ENCODE results near the gene FSTL5.

The FSTL5 gene

DNA sequence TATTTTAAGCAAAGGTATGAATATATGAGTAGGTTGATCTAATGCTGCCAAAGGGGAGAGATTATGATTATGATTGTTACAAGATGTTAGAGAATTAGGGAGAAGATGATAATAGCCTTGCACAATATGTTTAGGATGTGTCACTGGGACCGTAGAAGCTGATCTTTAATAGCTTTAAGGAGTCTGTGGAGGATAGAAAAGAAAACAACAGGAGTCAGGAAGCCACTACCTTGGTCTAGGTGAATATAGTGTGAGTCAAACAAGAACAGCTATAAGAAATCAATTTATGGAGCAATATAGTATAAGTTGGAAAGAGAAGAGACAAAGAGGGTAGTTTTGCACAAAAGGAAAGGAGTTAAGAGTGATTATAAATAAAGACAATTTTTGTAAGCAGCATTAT, 232.7 kb downstream of the FSTL5 start:
- Mint-ChIP-seq H3K9me3 (peaks cover 4% of the 10 kb centered on the region), H3K27ac (no peak overlapping the region), H3K27me3 (no peaks in the 10 kb centered on the region), H3K4me1 (ENCODE audit: low read depth) (no peaks in the 10 kb centered on the region), H3K4me3 (no peak overlapping the region), H3K36me3 (ENCODE audit: low read depth) (no peaks in the 10 kb centered on the region)

DNA sequence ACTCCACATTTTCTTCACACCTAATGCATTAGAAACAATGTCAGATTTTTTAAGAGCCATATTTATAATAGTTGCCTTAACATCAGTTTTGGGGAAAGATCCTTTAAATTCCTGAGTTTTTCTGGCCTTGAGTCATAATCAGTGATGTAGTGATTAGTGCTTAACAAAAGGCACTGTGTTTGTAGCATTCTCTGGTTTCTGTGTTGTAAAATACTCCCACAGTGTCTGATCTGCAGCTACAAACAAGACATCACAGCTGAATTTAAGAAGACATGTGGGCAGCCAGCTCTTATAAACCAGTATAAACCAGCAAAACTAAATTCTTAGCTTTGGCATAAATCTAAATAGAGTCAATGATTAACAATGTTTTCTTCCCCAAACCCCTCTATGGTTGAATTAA, 233.8 kb downstream of the FSTL5 start:
- H3K4me1 Mint-ChIP-seq (ENCODE audit: low read depth), result no peaks in the 10 kb centered on the region
- H3K27ac Mint-ChIP-seq, result no peak overlapping the region
- no peaks in the 10 kb centered on the region for H3K36me3 Mint-ChIP-seq (ENCODE audit: low read depth)
- no peaks in the 10 kb centered on the region for H3K27me3 Mint-ChIP-seq
- H3K9me3 Mint-ChIP-seq, result peaks cover 4% of the 10 kb centered on the region
- H3K4me3 Mint-ChIP-seq, result no peak overlapping the region

DNA sequence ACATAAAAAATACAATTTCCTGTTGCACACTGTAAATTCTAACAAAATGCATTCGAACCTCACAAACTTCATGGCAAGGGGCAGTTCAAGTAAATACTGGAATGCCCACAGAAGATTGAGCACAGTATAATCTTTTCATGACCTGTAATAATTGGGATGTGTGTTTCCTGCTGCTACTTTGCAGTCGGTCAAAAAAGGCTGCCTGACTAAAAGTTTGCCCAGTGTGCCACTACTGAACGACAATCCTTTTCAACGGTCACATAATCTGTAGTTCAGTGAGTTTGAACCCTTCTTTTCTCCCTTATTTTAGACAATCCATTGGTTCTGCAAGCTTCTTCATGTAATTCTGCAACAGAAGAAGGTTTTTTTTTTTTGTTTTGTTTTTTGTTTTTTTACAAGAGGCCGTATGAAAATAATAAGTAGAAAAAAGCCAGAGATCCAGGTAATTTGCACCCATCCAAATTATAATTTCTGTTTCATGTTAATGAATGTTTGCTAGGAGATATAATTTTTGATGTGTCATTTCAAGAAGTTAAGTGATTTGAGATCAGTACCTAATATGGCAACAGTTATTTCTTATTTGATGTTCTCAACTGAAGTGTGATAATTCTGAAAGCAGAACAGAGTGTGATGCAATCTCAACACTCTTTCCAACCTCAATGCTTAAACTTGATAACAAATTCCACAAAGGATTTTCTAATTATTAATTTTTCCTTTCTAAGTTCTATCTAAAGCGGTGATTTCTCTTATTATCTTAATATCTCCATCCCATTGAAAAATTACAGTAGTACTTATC, 237.6 kb downstream of the FSTL5 start:
- Mint-ChIP-seq H3K27me3 (no peaks in the 10 kb centered on the region), H3K4me3 (no peak overlapping the region), H3K9me3 (no peaks in the 10 kb centered on the region), H3K27ac (no peak overlapping the region), H3K36me3 (ENCODE audit: low read depth) (no peaks in the 10 kb centered on the region), H3K4me1 (ENCODE audit: low read depth) (no peaks in the 10 kb centered on the region)

DNA sequence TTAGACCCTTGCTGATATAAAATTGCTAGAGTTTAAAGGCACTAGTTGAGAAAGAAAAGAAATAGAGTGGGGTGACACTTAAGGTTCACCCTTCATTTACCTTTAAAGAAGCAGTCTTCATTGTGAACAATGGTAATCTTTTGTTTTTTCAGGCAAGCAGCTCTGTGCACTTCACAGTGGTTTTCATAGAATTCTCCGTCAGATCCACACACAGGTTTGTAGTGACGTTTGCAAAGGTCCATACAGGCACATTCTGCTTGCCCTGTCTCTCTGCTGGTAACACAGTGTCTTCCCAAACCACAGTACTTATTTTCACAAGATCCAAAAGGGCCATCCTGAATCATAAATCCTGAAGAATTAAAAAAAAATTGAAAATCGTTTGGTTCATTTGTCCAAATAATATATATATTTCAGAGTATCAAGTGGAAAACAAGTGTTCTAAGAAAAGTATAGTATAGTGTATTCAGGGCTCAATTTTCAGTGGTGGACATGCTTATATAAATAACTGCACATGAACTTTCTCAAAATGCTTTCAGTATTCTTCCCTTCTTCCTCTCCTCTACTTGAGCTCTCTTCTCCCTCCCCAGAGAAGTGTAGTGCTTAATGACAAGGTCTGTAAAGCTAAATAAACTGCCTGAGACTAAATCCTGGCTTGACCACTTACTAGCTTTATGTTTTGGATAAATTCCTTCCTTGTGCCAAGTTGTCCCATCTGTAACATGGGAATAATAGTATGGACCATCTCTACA, 243.3 kb downstream of the FSTL5 start:
- Mint-ChIP-seq H3K4me1 (ENCODE audit: low read depth) (no peaks in the 10 kb centered on the region), H3K36me3 (ENCODE audit: low read depth) (no peaks in the 10 kb centered on the region), H3K27ac (no peak overlapping the region), H3K9me3 (no peaks in the 10 kb centered on the region), H3K27me3 (no peaks in the 10 kb centered on the region), H3K4me3 (no peak overlapping the region)

DNA sequence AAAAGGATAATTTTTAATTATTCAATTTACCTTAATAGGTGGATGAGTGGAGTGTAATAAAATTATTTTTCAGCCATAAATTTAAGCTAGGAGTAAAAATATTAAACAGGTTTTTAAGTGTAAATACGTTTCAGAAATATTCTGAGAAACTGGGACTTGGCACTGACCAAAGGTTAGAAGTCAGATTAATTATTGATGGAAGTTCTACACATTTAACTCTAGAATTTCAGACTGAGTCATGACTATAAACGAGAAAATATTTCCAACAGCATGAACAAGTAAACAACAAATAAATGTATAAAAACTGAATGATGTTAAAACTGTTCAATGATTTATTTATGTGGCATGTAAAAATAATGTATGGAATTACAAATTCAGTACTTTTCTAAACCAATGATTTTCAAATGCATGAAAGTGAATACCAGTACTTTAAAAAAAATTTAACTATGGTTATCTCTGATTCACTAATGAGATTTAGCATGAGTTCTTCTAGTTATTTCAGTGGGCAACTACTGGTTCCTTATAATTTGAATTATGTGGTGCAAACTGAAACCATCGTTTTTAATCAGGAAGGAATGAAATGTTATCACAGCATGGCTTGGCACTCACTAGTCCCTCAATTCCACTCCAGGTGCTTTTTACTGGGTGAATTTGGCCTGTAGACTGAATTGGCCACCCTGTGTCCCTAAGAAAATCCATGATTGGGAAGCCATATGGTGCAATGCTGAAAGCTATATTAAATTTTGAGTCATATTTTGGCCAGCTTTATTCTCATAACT, 244.2 kb downstream of the FSTL5 start:
- Mint-ChIP-seq H3K27me3 (no peaks in the 10 kb centered on the region), H3K4me1 (ENCODE audit: low read depth) (no peaks in the 10 kb centered on the region), H3K27ac (no peak overlapping the region), H3K9me3 (no peaks in the 10 kb centered on the region), H3K4me3 (no peak overlapping the region), H3K36me3 (ENCODE audit: low read depth) (no peaks in the 10 kb centered on the region)

DNA sequence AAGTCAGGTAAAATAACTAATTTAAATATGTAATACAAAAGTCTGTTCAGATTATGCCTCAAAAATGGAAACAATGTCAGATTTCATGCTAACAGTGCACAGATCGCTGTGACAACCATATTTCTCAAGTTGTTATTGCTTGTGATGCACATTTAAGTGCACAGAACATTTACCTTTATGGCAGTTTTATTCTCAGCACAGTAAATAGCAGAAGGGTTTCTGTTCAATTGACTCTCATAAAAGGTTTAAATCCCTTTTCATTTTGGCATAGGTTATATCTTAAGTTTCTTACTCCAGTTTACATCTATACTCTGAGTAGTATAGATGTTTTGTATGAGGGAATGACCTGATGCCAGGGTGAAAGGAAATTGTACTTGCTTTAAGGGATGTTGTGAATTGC, 247.8 kb downstream of the FSTL5 start:
- H3K4me3 Mint-ChIP-seq, result no peak overlapping the region
- H3K27me3 Mint-ChIP-seq, result no peaks in the 10 kb centered on the region
- no peak overlapping the region for H3K27ac Mint-ChIP-seq
- H3K4me1 Mint-ChIP-seq (ENCODE audit: low read depth), result no peaks in the 10 kb centered on the region
- no peaks in the 10 kb centered on the region for H3K9me3 Mint-ChIP-seq
- no peaks in the 10 kb centered on the region for H3K36me3 Mint-ChIP-seq (ENCODE audit: low read depth)

DNA sequence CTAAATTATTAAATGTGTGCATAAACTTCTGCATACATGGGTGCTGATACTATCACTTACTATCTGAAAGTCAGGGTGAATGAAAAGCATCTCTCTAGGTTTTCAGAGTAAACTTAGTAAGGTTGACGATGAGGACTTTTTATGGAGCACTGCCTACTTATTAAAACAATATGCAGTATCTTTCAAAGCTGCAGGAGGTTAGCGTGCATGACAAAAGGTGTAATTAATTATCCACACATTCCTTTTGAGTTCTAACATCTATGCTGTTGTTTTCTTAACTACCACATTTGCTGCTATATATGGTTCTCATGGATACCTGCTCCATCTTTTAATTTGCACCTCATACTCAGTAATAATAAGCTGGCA, 256.2 kb downstream of the FSTL5 start:
- Mint-ChIP-seq H3K27me3 (no peaks in the 10 kb centered on the region), H3K27ac (no peak overlapping the region), H3K9me3 (peaks cover 7% of the 10 kb centered on the region), H3K36me3 (ENCODE audit: low read depth) (no peaks in the 10 kb centered on the region), H3K4me1 (ENCODE audit: low read depth) (no peaks in the 10 kb centered on the region), H3K4me3 (no peak overlapping the region)

DNA sequence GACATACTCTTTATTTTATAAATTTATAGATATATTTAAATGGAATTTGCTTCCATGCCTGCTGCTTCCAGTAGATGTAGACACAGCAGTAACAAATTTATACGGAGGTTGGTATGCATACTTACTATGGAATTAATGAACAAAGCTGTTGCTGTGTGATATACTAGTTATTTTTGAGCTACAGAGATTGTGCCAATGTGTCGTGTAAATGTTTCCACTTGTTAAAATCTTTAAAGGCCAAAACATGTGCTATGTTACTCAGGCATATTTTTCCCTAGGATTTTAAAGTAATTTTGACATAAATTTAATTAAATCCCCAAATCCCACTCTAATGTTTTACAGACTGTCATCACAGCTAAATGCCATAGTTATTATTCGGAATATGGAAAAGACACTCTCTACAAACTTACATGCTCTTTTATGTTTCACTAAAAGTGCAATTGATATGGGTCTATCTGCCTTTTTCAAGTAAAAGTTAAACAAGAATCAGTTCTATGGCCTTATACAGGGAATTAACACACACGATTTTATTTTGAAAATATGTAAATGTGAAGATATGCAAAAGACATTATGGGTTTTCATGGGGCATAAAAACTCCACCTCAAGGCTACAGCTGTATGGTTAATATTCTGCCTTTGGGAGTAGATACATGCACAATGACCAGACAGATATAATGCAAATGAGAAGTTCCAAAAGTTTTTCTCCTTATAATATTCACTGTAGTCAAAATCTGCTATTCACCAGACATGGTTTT, 256.8 kb downstream of the FSTL5 start:
- Mint-ChIP-seq H3K4me1 (ENCODE audit: low read depth) (no peaks in the 10 kb centered on the region), H3K36me3 (ENCODE audit: low read depth) (no peaks in the 10 kb centered on the region), H3K27me3 (no peaks in the 10 kb centered on the region), H3K9me3 (peaks cover 7% of the 10 kb centered on the region), H3K4me3 (no peak overlapping the region), H3K27ac (no peak overlapping the region)

DNA sequence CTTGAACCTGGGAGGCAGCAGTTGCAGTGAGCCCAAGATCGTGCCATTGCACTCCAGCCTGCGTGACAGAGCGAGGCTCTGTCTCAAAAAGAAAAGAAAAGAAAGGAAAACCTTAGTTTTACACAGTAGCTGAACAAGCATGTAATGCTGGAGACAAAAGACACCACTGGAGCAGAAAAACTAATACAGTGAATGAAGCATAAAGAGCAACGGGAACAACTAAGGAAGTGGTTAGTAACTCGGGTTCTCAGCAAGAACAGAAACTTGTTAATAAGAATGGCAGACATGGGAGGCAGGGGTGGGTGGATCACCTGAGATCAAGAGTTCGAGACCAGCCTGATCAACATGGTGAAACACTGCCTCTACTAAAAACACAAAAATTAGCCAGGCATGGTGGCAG, 263.7 kb downstream of the FSTL5 start:
- Mint-ChIP-seq H3K27ac (no peak overlapping the region), H3K36me3 (ENCODE audit: low read depth) (no peaks in the 10 kb centered on the region), H3K27me3 (no peaks in the 10 kb centered on the region), H3K9me3 (peaks cover 8% of the 10 kb centered on the region), H3K4me1 (ENCODE audit: low read depth) (no peaks in the 10 kb centered on the region), H3K4me3 (no peak overlapping the region)

DNA sequence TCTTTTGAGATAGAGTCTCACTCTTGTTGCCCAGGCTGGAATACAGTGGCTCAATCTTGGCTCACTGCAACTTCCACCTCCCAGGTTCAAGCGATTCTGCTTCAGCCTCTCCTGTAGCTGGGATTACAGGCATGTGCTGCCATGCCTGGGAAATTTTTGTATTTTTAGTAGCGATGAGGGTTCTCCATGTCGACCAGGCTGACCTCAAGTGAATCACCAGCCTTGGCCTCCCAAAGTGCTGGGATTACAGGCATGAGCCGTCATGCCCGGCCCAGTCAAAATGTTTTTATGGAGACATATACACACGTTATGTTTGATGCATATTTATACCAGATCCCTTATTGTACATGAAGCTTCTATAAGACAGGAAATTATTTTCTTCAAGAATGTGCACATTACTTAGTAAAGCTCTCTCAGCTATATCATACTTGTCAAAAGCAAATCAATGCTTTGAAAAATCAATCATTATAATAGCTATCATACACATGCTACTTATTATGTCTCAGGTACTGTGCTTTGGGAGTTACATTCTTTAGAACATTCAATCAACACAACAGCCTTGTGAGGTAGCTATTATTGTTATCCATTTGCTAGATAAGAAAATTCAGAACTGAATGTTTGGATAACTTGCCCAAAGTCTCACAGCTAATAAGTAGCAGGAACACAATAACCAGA, 269.2 kb downstream of the FSTL5 start:
- H3K27ac Mint-ChIP-seq, result no peak overlapping the region
- H3K27me3 Mint-ChIP-seq, result no peaks in the 10 kb centered on the region
- peaks cover 3% of the 10 kb centered on the region for H3K9me3 Mint-ChIP-seq
- no peaks in the 10 kb centered on the region for H3K36me3 Mint-ChIP-seq (ENCODE audit: low read depth)
- no peak overlapping the region for H3K4me3 Mint-ChIP-seq
- no peaks in the 10 kb centered on the region for H3K4me1 Mint-ChIP-seq (ENCODE audit: low read depth)

DNA sequence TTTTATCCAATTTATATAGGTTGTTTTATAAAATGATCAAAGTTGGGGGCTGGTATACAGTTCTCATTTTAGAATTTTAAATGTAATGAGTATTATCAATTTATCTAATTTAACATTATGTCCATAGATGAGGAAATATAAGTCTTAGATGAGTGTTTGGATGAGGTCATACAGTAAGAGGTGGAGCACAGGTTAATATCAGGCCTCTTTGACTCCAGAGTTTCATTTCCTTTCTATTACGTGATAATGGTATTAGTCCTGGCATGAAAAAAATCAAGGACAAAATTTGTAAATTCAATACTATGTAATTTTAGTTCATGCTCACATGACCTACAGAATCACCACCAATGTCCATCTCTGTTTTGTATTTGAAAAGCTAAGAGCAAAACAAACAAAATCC, 269.8 kb downstream of the FSTL5 start:
- Mint-ChIP-seq H3K9me3 (no peaks in the 10 kb centered on the region), H3K27me3 (no peaks in the 10 kb centered on the region), H3K4me3 (no peak overlapping the region), H3K36me3 (ENCODE audit: low read depth) (no peaks in the 10 kb centered on the region), H3K27ac (no peak overlapping the region), H3K4me1 (ENCODE audit: low read depth) (no peaks in the 10 kb centered on the region)

DNA sequence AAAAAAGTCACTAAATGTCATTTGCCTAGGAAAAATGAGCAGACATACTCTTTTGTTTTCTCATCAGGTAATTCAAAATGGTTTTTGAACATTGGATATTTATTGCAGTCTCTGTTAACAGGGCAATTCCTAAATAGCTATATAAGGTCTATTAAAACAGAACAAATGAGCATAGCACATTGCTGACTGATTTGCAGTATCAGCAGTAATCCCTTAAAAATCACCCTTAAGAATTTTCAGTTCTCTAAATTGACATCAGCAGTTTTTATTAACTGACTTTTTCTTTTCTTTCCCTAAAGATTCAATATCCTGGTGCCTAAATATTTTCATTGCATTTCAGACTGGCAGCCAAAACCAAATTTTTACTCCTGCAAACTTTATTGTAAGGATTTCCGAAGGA, 270.2 kb downstream of the FSTL5 start:
- Mint-ChIP-seq H3K4me1 (ENCODE audit: low read depth) (no peaks in the 10 kb centered on the region), H3K36me3 (ENCODE audit: low read depth) (no peaks in the 10 kb centered on the region), H3K9me3 (no peaks in the 10 kb centered on the region), H3K27ac (no peak overlapping the region), H3K27me3 (no peaks in the 10 kb centered on the region), H3K4me3 (no peak overlapping the region)

DNA sequence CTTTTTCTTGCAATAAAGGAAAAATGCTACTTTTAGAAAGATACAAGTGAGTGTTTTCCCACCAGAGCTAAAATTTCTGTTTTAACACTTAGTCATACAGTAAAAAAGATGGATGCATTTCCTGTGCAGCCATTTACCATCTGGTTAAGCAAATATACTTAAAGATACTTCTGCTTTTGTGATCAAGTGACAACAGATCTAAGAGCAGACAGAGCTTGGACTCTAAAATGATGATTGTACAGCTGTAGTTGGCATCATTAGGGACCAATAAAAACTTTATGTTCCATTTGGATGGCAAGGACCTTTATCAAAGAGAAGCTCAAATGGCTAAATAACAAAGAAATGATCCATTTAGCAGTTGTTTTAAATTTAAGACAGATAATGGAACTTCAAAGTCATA, 270.8 kb downstream of the FSTL5 start:
- Mint-ChIP-seq H3K36me3 (ENCODE audit: low read depth) (no peaks in the 10 kb centered on the region), H3K4me1 (ENCODE audit: low read depth) (no peaks in the 10 kb centered on the region), H3K4me3 (no peak overlapping the region), H3K27ac (no peak overlapping the region), H3K9me3 (no peaks in the 10 kb centered on the region), H3K27me3 (no peaks in the 10 kb centered on the region)

DNA sequence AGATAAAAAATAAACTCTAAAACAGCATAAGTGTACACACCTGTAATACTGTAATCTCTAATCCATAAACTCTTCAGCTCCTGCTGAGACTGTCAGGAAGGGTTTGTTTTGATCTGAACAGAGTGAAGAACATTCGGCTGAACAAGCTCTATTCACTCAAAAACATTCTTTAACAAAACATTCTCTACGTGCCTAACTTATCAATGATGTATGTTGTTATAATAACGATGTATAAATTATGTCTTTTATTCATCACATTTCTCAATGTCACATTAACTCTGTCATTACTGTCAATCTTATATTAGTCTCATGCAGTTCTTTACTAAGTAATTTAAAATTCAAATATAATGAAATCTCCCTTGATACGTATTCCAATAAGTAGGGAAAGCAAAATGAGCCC, 280.6 kb downstream of the FSTL5 start:
- H3K9me3 Mint-ChIP-seq, result peaks cover 7% of the 10 kb centered on the region
- H3K4me3 Mint-ChIP-seq, result no peak overlapping the region
- H3K36me3 Mint-ChIP-seq (ENCODE audit: low read depth), result no peaks in the 10 kb centered on the region
- H3K27ac Mint-ChIP-seq, result no peak overlapping the region
- no peaks in the 10 kb centered on the region for H3K4me1 Mint-ChIP-seq (ENCODE audit: low read depth)
- H3K27me3 Mint-ChIP-seq, result no peaks in the 10 kb centered on the region

Data from stimulated activated naive CD8-positive, alpha-beta T cell treated with anti-CD3 and anti-CD28 coated beads, Interleukin-15, Interleukin-2, amounts not matched to agents 100 ng/mL and 50 ng/mL, for 24 hours (primary cell).